H9 (cell line): ENCODE data around the gene CAPN8. TPM values are rescaled to one million over a fixed set of nuclear protein-coding genes. Genes with fewer than 3 reads are reported as not detected.

Source experiments
- DNase-seq: peaks from one replicate; pipeline ENCODE4 v3.0.0-alpha.2; 2017
- H2AFZ ChIP-seq: one replicate; pipeline ENCODE4 v1.6.1; 2013; ENCODE audit warnings: mild to moderate bottlenecking, low read length, control low read depth, moderate library complexity
- H2AK5ac ChIP-seq: 2 replicates; pipeline ENCODE4 v1.6.1; 2013; ENCODE audit warnings: low read length, control low read depth, mixed read lengths; ENCODE audit not compliant: insufficient read length
- H2BK120ac ChIP-seq: one replicate; pipeline ENCODE4 v1.6.1; 2013; ENCODE audit warnings: low read depth, mild to moderate bottlenecking, low read length, control low read depth, inconsistent platforms; ENCODE audit not compliant: poor library complexity, severe bottlenecking
- H2BK12ac ChIP-seq: 2 replicates; pipeline ENCODE4 v1.6.1; 2013; ENCODE audit warnings: low read length, control low read depth, mixed read lengths, low read depth; ENCODE audit not compliant: insufficient read length
- H2BK15ac ChIP-seq: 2 replicates; pipeline ENCODE4 v1.6.1; 2013; ENCODE audit warnings: low read depth, low read length, control low read depth
- H2BK20ac ChIP-seq: one replicate; pipeline ENCODE4 v1.6.1; 2013; ENCODE audit warnings: low read depth, mild to moderate bottlenecking, low read length, control low read depth, inconsistent platforms; ENCODE audit not compliant: poor library complexity, severe bottlenecking
- H2BK5ac ChIP-seq: 2 replicates; pipeline ENCODE4 v1.6.1; 2013; ENCODE audit warnings: low read length, control low read depth, mixed read lengths; ENCODE audit not compliant: insufficient read length
- H3K14ac ChIP-seq: 2 replicates; pipeline ENCODE4 v1.6.1; 2013; ENCODE audit warnings: low read length, control low read depth; ENCODE audit not compliant: insufficient read depth
- H3K18ac ChIP-seq: 2 replicates; pipeline ENCODE4 v1.6.1; 2013; ENCODE audit warnings: low read depth, mild to moderate bottlenecking, mixed read lengths, low read length, control low read depth; ENCODE audit not compliant: insufficient read length
- H3K23ac ChIP-seq: 2 replicates; pipeline ENCODE4 v1.6.1; 2013; ENCODE audit warnings: low read length, control low read depth, mixed read lengths, low read depth; ENCODE audit not compliant: insufficient read length
- H3K23me2 ChIP-seq: 2 replicates; pipeline ENCODE4 v1.6.1; 2013; ENCODE audit warnings: low read depth, mild to moderate bottlenecking, mixed read lengths, low read length, control low read depth; ENCODE audit not compliant: insufficient read length, poor library complexity, severe bottlenecking
- H3K27ac ChIP-seq: 2 replicates; pipeline ENCODE4 v1.5.1; 2013; ENCODE audit warnings: low read length, control low read depth, mixed read lengths, low read depth; ENCODE audit not compliant: insufficient read length
- H3K27me3 ChIP-seq: 2 replicates; pipeline ENCODE4 v1.6.1; 2013; ENCODE audit warnings: low read length, control low read depth, inconsistent platforms; ENCODE audit not compliant: insufficient read depth
- H3K4ac ChIP-seq: 2 replicates; pipeline ENCODE4 v1.6.1; 2013; ENCODE audit warnings: low read depth, mild to moderate bottlenecking, control low read depth, inconsistent platforms, low read length, moderate library complexity
- H3K4me1 ChIP-seq: 2 replicates; pipeline ENCODE4 v1.6.1; 2013; ENCODE audit warnings: low read length, control low read depth, inconsistent platforms; ENCODE audit not compliant: insufficient read depth
- H3K4me2 ChIP-seq: 2 replicates; pipeline ENCODE4 v1.6.1; 2013; ENCODE audit warnings: low read length, control low read depth, mixed read lengths; ENCODE audit not compliant: insufficient read length, insufficient read depth
- H3K56ac ChIP-seq: 2 replicates; pipeline ENCODE4 v1.6.1; 2013; ENCODE audit warnings: low read depth, mild to moderate bottlenecking, mixed read lengths, low read length, control low read depth; ENCODE audit not compliant: insufficient read length
- H3K79me1 ChIP-seq: 2 replicates; pipeline ENCODE4 v1.6.1; 2013; ENCODE audit warnings: low read depth, mild to moderate bottlenecking, moderate library complexity, low read length, control low read depth, inconsistent platforms; ENCODE audit not compliant: insufficient read depth, poor library complexity, severe bottlenecking
- H3K79me2 ChIP-seq: 2 replicates; pipeline ENCODE4 v1.6.1; 2013; ENCODE audit warnings: low read length, control low read depth, inconsistent platforms; ENCODE audit not compliant: insufficient read depth
- H3K9ac ChIP-seq: 2 replicates; pipeline ENCODE4 v1.6.1; 2013; ENCODE audit warnings: low read length, control low read depth, mixed read lengths; ENCODE audit not compliant: insufficient read length; ENCODE audit errors: extremely low read depth
- H3K9me3 ChIP-seq: one replicate; pipeline ENCODE4 v1.6.1; 2013; ENCODE audit warnings: low read depth, low read length, inconsistent platforms; ENCODE audit not compliant: control insufficient read depth
- H3T11ph ChIP-seq: one replicate; pipeline ENCODE4 v1.6.1; 2013; ENCODE audit warnings: mild to moderate bottlenecking, low read length, control low read depth, inconsistent platforms
- H4K20me1 ChIP-seq: one replicate; pipeline ENCODE4 v1.6.1; 2013; ENCODE audit not compliant: control insufficient read depth, insufficient read length, insufficient read depth
- H4K5ac ChIP-seq: 2 replicates; pipeline ENCODE4 v1.6.1; 2013; ENCODE audit warnings: low read depth, mild to moderate bottlenecking, mixed read lengths, low read length, control low read depth; ENCODE audit not compliant: insufficient read length
- H4K8ac ChIP-seq: replicated peaks from 2 replicates; pipeline ENCODE4 v1.6.1; 2013; ENCODE audit warnings: low read length, control low read depth, mixed read lengths, low read depth; ENCODE audit not compliant: insufficient read length
- H4K91ac ChIP-seq: 2 replicates; pipeline ENCODE4 v1.6.1; 2013; ENCODE audit warnings: low read depth, mild to moderate bottlenecking, moderate library complexity, mixed read lengths, low read length, control low read depth; ENCODE audit not compliant: insufficient read length
- H3K27ac Mint-ChIP-seq, 3 experiments: 2 replicates in 2 of 3; 3 replicates in 1 of 3; pipeline ENCODE4 v1.8.0; 2020 to 2021; ENCODE audit warnings: mixed read lengths in 3 of 3, mild to moderate bottlenecking in 1 of 3, moderate library complexity in 1 of 3
- H3K27me3 Mint-ChIP-seq: 2 replicates; pipeline ENCODE4 v1.8.0; 2021; ENCODE audit warnings: low read depth, mild to moderate bottlenecking, moderate library complexity, mixed read lengths
- H3K36me3 Mint-ChIP-seq, 3 experiments: 2 replicates in 2 of 3; 3 replicates in 1 of 3; pipeline ENCODE4 v1.8.0; 2020 to 2021; ENCODE audit warnings: low read depth in 3 of 3, mixed read lengths in 3 of 3; ENCODE audit not compliant: insufficient read depth in 1 of 3
- H3K4me1 Mint-ChIP-seq, 2 experiments: 2 replicates each; pipeline ENCODE4 v1.8.0; 2020; ENCODE audit warnings: mixed read lengths in 2 of 2
- H3K4me3 Mint-ChIP-seq, 2 experiments: 2 replicates in 1 of 2; 3 replicates in 1 of 2; pipeline ENCODE4 v1.8.0; 2020 to 2021; ENCODE audit warnings: mild to moderate bottlenecking in 2 of 2, mixed read lengths in 2 of 2, moderate library complexity in 1 of 2
- H3K9me3 Mint-ChIP-seq, 2 experiments: 2 replicates in 1 of 2; 3 replicates in 1 of 2; pipeline ENCODE4 v1.8.0; 2020; ENCODE audit warnings: mild to moderate bottlenecking in 2 of 2, mixed read lengths in 2 of 2, moderate library complexity in 1 of 2
- WGBS: extraction: QIAGEN DNeasy Blood & Tissue Kit; methylation state at CpG from one replicate; pipeline ENCODE4 v1.1.7; 2013; ENCODE audit warnings: missing lambda C conversion rate, low lambda C conversion rate, mixed read lengths; ENCODE audit not compliant: insufficient read length; ENCODE audit errors: extremely low coverage; 5-methylcytosine and 5-hydroxymethylcytosine counted together
- total RNA-seq: library from RNA; stranded (reverse); gene quantifications from 2 replicates; pipeline ENCODE4 v1.2.1, GENCODE V29; 2021
- TF ChIP-seq, protein P1 (sequence below): fragments of 200-600 bp; sonication (generic); conservative IDR thresholded peaks from 3 replicates; pipeline ENCODE4 v1.8.0; 2021; ENCODE audit warnings: antibody characterized with exemption, mild to moderate bottlenecking

Gene CAPN8
- total RNA-seq, 1 experiment from 2014 or later, result not detected

DNA sequence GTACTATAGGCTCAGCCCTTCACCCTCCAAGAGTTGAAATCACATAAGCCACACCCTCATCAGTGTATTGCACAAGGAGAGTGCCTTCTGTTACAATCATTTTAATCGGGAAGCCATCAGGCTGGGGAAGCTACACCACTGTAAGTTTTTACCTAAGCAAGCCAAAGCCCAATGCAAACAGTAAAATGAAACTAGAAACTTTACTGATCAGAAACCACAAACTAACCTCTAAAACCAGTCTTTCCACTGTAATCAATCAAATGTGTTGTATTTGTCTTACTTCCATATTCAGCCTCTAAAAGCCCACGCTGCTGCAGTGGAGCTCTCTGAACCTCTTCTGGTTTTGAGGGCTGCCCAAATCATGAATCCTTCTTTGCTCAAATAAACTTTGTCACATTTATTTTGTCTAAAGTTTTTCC, 26.2 kb downstream of the CAPN8 start:
- H4K20me1 ChIP-seq, result no peaks in the 10 kb centered on the region
- H2BK15ac ChIP-seq, result no peak overlapping the region
- Mint-ChIP-seq H3K27ac (no peak overlapping the region), H3K36me3 (peaks cover 0 to 11% (median 2%) of the 10 kb centered on the region in 3 experiments; a peak in 3 of 7 replicates), H3K9me3 (peaks cover 0 to 9% of the 10 kb centered on the region in 2 experiments; a peak in 3 of 5 replicates), H3K4me1 (peaks cover 10 to 13% of the 10 kb centered on the region in 2 experiments), H3K4me3 (no peak overlapping the region), H3K27me3 (peaks cover 8% of the 10 kb centered on the region; the same call in 1 of the 2 replicates)
- WGBS, result no CpG with 5 or more reads among the region's 2 CpGs
- H2AFZ ChIP-seq, result no peak overlapping the region
- no peaks in the 10 kb centered on the region for H3K23me2 ChIP-seq
- no peak overlapping the region for H4K91ac ChIP-seq
- no peak overlapping the region for H3K4ac ChIP-seq
- H2BK120ac ChIP-seq, result no peak overlapping the region
- no peak overlapping the region for H2BK20ac ChIP-seq
- no peak overlapping the region for H3K4me2 ChIP-seq
- H3K27me3 ChIP-seq, result no peaks in the 10 kb centered on the region
- H3K23ac ChIP-seq, result no peak overlapping the region
- H3K27ac ChIP-seq, result no peak overlapping the region
- no peaks in the 10 kb centered on the region for H3K79me1 ChIP-seq
- no peak overlapping the region for H3T11ph ChIP-seq
- H3K56ac ChIP-seq, result no peak overlapping the region
- H4K5ac ChIP-seq, result no peak overlapping the region
- H3K9ac ChIP-seq, result no peak overlapping the region
- no peak overlapping the region for H2BK12ac ChIP-seq
- no peak overlapping the region for H2AK5ac ChIP-seq
- H3K14ac ChIP-seq, result no peak overlapping the region
- DNase-seq, result no peak
- H3K79me2 ChIP-seq, result no peaks in the 10 kb centered on the region
- TF ChIP-seq, protein P1, sequence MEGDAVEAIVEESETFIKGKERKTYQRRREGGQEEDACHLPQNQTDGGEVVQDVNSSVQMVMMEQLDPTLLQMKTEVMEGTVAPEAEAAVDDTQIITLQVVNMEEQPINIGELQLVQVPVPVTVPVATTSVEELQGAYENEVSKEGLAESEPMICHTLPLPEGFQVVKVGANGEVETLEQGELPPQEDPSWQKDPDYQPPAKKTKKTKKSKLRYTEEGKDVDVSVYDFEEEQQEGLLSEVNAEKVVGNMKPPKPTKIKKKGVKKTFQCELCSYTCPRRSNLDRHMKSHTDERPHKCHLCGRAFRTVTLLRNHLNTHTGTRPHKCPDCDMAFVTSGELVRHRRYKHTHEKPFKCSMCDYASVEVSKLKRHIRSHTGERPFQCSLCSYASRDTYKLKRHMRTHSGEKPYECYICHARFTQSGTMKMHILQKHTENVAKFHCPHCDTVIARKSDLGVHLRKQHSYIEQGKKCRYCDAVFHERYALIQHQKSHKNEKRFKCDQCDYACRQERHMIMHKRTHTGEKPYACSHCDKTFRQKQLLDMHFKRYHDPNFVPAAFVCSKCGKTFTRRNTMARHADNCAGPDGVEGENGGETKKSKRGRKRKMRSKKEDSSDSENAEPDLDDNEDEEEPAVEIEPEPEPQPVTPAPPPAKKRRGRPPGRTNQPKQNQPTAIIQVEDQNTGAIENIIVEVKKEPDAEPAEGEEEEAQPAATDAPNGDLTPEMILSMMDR, result no peak
- H3K4me1 ChIP-seq, result no peaks in the 10 kb centered on the region; the same call in 1 of the 2 replicates
- H3K18ac ChIP-seq, result no peak overlapping the region
- H2BK5ac ChIP-seq, result no peak overlapping the region
- no peaks in the 10 kb centered on the region for H3K9me3 ChIP-seq
- H4K8ac ChIP-seq, result no peak overlapping the region
